Activated CD8-positive, alpha-beta memory T cell treated with anti-CD3 and anti-CD28 coated beads for 24 hours (primary cell): ENCODE results near the gene ACO2.

Experiments
- DNase-seq: peaks from one replicate; pipeline ENCODE4 v3.0.0-alpha.2; 2020

Gene ACO2

DNA sequence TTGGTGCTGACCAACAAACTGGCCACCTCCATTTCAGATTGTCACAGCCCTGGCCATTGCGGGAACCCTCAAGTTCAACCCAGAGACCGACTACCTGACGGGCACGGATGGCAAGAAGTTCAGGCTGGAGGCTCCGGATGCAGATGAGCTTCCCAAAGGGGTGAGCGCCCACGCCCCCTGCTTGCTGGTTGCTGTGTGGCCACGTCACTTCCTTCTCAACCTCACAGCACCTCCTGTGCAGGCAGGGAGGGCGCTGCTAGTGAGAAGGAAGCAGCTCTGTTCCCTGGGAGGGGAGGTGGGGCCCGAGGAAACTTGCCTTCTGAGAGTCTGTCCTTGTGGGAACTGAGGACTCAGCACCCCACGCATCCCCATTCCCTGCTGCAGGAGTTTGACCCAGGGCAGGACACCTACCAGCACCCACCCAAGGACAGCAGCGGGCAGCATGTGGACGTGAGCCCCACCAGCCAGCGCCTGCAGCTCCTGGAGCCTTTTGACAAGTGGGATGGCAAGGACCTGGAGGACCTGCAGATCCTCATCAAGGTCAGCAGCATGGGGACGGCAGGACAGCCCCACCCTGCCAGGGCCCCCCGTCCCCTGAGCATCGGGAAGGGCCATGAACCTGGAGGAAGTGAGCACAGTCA is 56.0 kb downstream of the ACO2 start:
- peak; percentile 80 for DNase-seq

GRCh38 chr22:41525450-41526225 is 56.7 kb downstream of the ACO2 start:
- DNase-seq = no peak

GRCh38 chr22:41526226-41526829 is 57.4 kb downstream of the ACO2 start:
- DNase-seq = no peak

- DNase-seq = peak; percentile 87
Measured at GRCh38 chr22:41526830-41527799, 58.2 kb downstream of the ACO2 start.

DNA sequence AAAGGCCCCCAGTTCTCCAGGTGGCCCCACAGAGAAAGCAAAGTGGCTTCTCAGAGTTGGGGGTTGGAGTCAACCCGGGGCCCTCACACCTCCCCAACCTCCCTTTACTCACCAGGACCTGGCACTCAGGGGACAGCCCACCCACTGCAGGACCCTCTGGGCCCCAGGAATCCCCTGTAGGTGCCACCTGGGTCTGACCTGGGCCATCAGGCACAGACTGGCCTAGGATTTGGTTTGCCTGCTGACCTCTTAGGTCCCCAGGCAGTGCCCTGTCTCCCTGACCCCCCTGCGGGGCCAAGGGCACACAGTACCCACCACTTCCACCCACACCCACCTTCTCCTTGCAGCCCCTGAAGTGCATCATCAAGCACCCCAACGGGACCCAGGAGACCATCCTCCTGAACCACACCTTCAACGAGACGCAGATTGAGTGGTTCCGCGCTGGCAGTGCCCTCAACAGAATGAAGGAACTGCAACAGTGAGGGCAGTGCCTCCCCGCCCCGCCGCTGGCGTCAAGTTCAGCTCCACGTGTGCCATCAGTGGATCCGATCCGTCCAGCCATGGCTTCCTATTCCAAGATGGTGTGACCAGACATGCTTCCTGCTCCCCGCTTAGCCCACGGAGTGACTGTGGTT is 59.3 kb downstream of the ACO2 start:
- no peak for DNase-seq

GRCh38 chr22:41528938-41529561 is 60.1 kb downstream of the ACO2 start:
- DNase-seq = no peak

GRCh38 chr22:41530890-41531714 is 62.2 kb downstream of the ACO2 start:
- no peak for DNase-seq

GRCh38 chr22:41531715-41532477 is 63.0 kb downstream of the ACO2 start:
- no peak for DNase-seq

GRCh38 chr22:41532908-41533825 is 64.2 kb downstream of the ACO2 start:
- DNase-seq = peak; percentile 86

GRCh38 chr22:41534219-41534618 is 65.3 kb downstream of the ACO2 start:
- DNase-seq = no peak

- no peak for DNase-seq
Measured at GRCh38 chr22:41535244-41535643, 66.3 kb downstream of the ACO2 start.

DNA sequence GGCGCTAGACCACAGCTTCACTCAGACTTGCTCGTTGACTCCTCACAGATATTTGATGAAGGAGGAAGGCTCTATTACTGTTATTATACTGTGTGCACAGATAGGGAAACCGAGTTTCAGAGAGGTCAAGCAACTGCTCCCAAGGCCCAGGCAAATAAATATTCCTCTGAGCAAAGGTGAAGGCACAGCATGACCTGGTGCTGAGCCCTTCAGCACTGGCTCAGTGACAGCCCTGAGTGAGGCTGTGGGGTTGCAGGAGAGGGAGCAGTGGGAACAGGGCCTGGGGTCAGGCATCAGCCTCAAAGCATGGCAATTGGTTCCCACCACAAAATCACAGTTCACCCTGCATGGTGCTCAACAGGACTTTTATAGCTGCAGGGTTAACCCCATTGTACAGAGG is 68.3 kb downstream of the ACO2 start:
- DNase-seq = no peak

DNA sequence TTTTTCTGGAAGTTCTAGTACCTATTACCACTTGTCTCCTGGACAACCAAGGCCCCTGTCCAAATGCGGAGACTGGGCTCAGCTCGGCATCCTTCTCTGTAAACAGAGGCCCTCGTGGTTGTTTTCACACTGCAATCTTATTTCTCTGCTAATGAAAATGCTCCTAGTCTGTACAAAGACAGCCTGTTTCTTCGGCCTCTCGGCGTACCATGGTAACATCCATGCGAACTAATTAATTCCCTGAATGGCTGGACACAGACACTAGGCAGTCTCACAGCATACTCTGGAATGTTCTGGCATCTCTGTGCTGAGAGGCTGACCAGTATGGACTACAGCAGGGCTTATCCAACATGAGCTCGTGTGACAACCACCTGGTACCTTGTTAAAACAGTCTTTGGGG is 69.7 kb downstream of the ACO2 start:
- DNase-seq = no peak

GRCh38 chr22:41539146-41540005 is 70.5 kb downstream of the ACO2 start:
- no peak for DNase-seq

DNA sequence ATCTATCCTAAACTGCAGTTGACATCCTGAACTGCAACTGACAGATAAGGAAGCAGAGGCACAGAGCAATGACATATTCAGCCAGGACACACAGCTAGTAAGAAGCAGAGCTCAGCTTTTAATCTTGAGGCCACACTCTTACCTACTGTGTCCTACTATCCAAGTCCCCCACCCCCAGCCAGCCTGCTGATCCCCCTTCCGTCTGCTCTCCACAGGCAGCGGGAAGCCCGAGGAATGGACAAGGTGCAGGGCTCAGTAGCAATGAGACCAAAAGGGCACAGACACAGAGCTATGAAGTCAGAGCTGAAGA is 71.0 kb downstream of the ACO2 start:
- no peak for DNase-seq

GRCh38 chr22:41540365-41540764 is 71.4 kb downstream of the ACO2 start:
- no peak for DNase-seq

GRCh38 chr22:41541484-41541883 is 72.6 kb downstream of the ACO2 start:
- no peak for DNase-seq

GRCh38 chr22:41542224-41542623 is 73.3 kb downstream of the ACO2 start:
- no peak for DNase-seq
